SU-DHL-6 (cell line): Measurements from ENCODE around the gene AIG1.

Experiments
- H2AFZ ChIP-seq: fragments of 200-600 bp; sonication (generic); 2 replicates; pipeline ENCODE4 v1.6.1; 2014; ENCODE audit warnings: low read depth, mild to moderate bottlenecking, moderate library complexity, mixed read lengths, antibody characterized with exemption, low read length; ENCODE audit not compliant: severe bottlenecking
- H3F3A ChIP-seq: fragments of 200-600 bp; shearing (Covaris generic); 2 replicates; pipeline ENCODE4 v1.6.0; 2016; ENCODE audit warnings: antibody characterized with exemption, mild to moderate bottlenecking; ENCODE audit not compliant: insufficient read depth
- H3K27ac ChIP-seq: fragments of 200-600 bp; sonication (generic); 2 replicates; pipeline ENCODE4 v1.5.1; 2016; ENCODE audit warnings: low read depth, mild to moderate bottlenecking, low read length, moderate library complexity, mixed read lengths
- H3K27me3 ChIP-seq: fragments of 200-600 bp; sonication (generic), shearing (Covaris generic); 2 replicates; pipeline ENCODE4 v1.6.0; 2014; ENCODE audit warnings: mild to moderate bottlenecking, low read length
- H3K36me3 ChIP-seq: fragments of 200-600 bp; sonication (generic); 2 replicates; pipeline ENCODE4 v1.6.1; 2014; ENCODE audit warnings: mild to moderate bottlenecking, low read length, mixed read lengths
- H3K4me2 ChIP-seq: fragments of 300-600, 200-600 bp; shearing (Covaris generic), sonication (generic); 2 replicates; pipeline ENCODE4 v1.6.0; 2014; ENCODE audit warnings: low read length, low read depth, mild to moderate bottlenecking; ENCODE audit not compliant: poor library complexity, severe bottlenecking
- H3K4me3 ChIP-seq: fragments of 200-600 bp; sonication (generic); 2 replicates; pipeline ENCODE4 v1.5.1; 2014; ENCODE audit warnings: antibody characterized with exemption, low read length, mild to moderate bottlenecking, mixed read lengths; ENCODE audit not compliant: insufficient read depth, poor library complexity, severe bottlenecking
- H3K79me2 ChIP-seq: fragments of 200-600 bp; sonication (generic); 2 replicates; pipeline ENCODE4 v1.6.1; 2014; ENCODE audit warnings: mild to moderate bottlenecking, low read length, moderate library complexity; ENCODE audit not compliant: insufficient read depth
- H3K9ac ChIP-seq: fragments of 200-600 bp; sonication (generic); 2 replicates; pipeline ENCODE4 v1.7.0; 2014; ENCODE audit warnings: mild to moderate bottlenecking, low read length
- H3K9me2 ChIP-seq: fragments of 200-600 bp; sonication (generic); replicated peaks from 2 replicates; pipeline ENCODE4 v1.6.1; 2014; ENCODE audit warnings: low read length; ENCODE audit not compliant: insufficient read depth
- H3K9me3 ChIP-seq: fragments of 200-600 bp; sonication (generic); 2 replicates; pipeline ENCODE4 v1.6.1; 2014; ENCODE audit warnings: low read length, mixed read lengths; ENCODE audit not compliant: insufficient read depth
- H4K20me1 ChIP-seq: fragments of 200-600 bp; sonication (generic); 2 replicates; pipeline ENCODE4 v1.6.1; 2014; ENCODE audit warnings: low read depth, mild to moderate bottlenecking, antibody characterized with exemption, low read length, moderate library complexity, mixed read lengths
- CTCF ChIP-seq: fragments of 200-600 bp; sonication (generic); IDR thresholded peaks from one replicate; pipeline ENCODE4 v1.5.1; 2017; ENCODE audit warnings: antibody characterized with exemption, mild to moderate bottlenecking, low read length, moderate library complexity; ENCODE audit not compliant: insufficient read depth, poor library complexity, severe bottlenecking
- EZH2phosphoT487 ChIP-seq: fragments of 200-600 bp; sonication (generic), shearing (Covaris generic); conservative IDR thresholded peaks from 2 replicates; pipeline ENCODE4 v1.6.1; 2018; ENCODE audit warnings: mild to moderate bottlenecking, antibody characterized with exemption, low read length, moderate library complexity, mixed read lengths

Gene AIG1

GRCh38 chr6:143107440-143107839, 46.8 kb downstream of the AIG1 start:
- H3K9ac ChIP-seq, result no peak overlapping the region
- no peaks in the 10 kb centered on the region for H4K20me1 ChIP-seq
- H3K9me2 ChIP-seq, result no peaks in the 10 kb centered on the region
- no peaks in the 10 kb centered on the region for H3K9me3 ChIP-seq
- H3K79me2 ChIP-seq, result no peaks in the 10 kb centered on the region
- H3K36me3 ChIP-seq, result no peaks in the 10 kb centered on the region
- H3F3A ChIP-seq, result no peaks in the 10 kb centered on the region
- no peak overlapping the region for H2AFZ ChIP-seq
- H3K27me3 ChIP-seq, result no peaks in the 10 kb centered on the region
- no peak for TF ChIP-seq CTCF
- no peak for TF ChIP-seq EZH2phosphoT487
- no peak overlapping the region for H3K4me2 ChIP-seq
- H3K4me3 ChIP-seq, result no peak overlapping the region
- H3K27ac ChIP-seq, result no peak overlapping the region

- no peaks in the 10 kb centered on the region for H3F3A ChIP-seq
- no peak overlapping the region for H3K9ac ChIP-seq
- no peak overlapping the region for H3K4me3 ChIP-seq
- H2AFZ ChIP-seq, result no peak overlapping the region
- TF ChIP-seq CTCF (no peak), EZH2phosphoT487 (no peak)
- no peaks in the 10 kb centered on the region for H4K20me1 ChIP-seq
- H3K79me2 ChIP-seq, result no peaks in the 10 kb centered on the region
- no peak overlapping the region for H3K4me2 ChIP-seq
- no peak overlapping the region for H3K27ac ChIP-seq
- no peaks in the 10 kb centered on the region for H3K9me2 ChIP-seq
- no peaks in the 10 kb centered on the region for H3K27me3 ChIP-seq
- H3K9me3 ChIP-seq, result no peaks in the 10 kb centered on the region
- H3K36me3 ChIP-seq, result no peaks in the 10 kb centered on the region
Measured at GRCh38 chr6:143107911-143108761, 47.4 kb downstream of the AIG1 start.

- Histone ChIP-seq H3K4me2 (no peak overlapping the region), H3K27me3 (no peaks in the 10 kb centered on the region), H3F3A (no peaks in the 10 kb centered on the region), H3K27ac (no peak overlapping the region), H3K9me3 (no peaks in the 10 kb centered on the region), H2AFZ (no peak overlapping the region), H4K20me1 (no peaks in the 10 kb centered on the region), H3K79me2 (no peaks in the 10 kb centered on the region), H3K9ac (no peak overlapping the region), H3K9me2 (no peaks in the 10 kb centered on the region), H3K4me3 (no peak overlapping the region), H3K36me3 (no peaks in the 10 kb centered on the region)
- no peak for TF ChIP-seq EZH2phosphoT487
- no peak for TF ChIP-seq CTCF
Measured at GRCh38 chr6:143109196-143109595, 48.5 kb downstream of the AIG1 start.
